HL-60 (cell line): ENCODE data around the gene MRGPRG.

Experiments
- DNase-seq, 2 experiments: peaks; one replicate each; pipeline ENCODE4 v3.0.0-alpha.2; 2010 to 2020; ENCODE audit warnings: low read depth in 1 of 2, low spot score in 1 of 2
- H3K27ac ChIP-seq: fragments of 250-450 bp; sonication (Bioruptor Pico); replicated peaks from 2 replicates; pipeline ENCODE4 v1.5.1; 2020; ENCODE audit warnings: mild to moderate bottlenecking, moderate library complexity
- H3K27me3 ChIP-seq: fragments of 250-450 bp; sonication (Bioruptor Pico); 2 replicates; pipeline ENCODE4 v1.5.1; 2021; ENCODE audit warnings: mild to moderate bottlenecking, moderate library complexity; ENCODE audit not compliant: insufficient read depth, poor library complexity, severe bottlenecking
- H3K4me3 ChIP-seq: replicated peaks from 2 replicates; pipeline ENCODE4 v1.5.1; 2011; ENCODE audit warnings: mild to moderate bottlenecking, control low read depth, low read length; ENCODE audit not compliant: insufficient read depth
- GABPA ChIP-seq: IDR thresholded peaks from 2 replicates; pipeline ENCODE4 v1.6.1; 2012; ENCODE audit warnings: low read depth
- POLR2AphosphoS5 ChIP-seq: IDR thresholded peaks from 2 replicates; pipeline ENCODE4 v1.6.1; 2012; ENCODE audit warnings: low read depth
- SPI1 ChIP-seq: IDR thresholded peaks from 2 replicates; pipeline ENCODE4 v1.6.1; 2012; ENCODE audit warnings: low read depth, mild to moderate bottlenecking, borderline replicate concordance
- TF ChIP-seq, protein P1 (sequence below): IDR thresholded peaks from one replicate; pipeline ENCODE4 v1.5.1; 2011; ENCODE audit warnings: low read length, control low read depth, inconsistent platforms; ENCODE audit not compliant: insufficient read depth
- TF ChIP-seq, protein P2 (sequence below): IDR thresholded peaks from 2 replicates; pipeline ENCODE4 v1.6.1; 2012; ENCODE audit warnings: low read depth; ENCODE audit not compliant: insufficient replicate concordance

Gene MRGPRG

GRCh38 chr11:3214420-3214699 is 4.3 kb downstream of the MRGPRG start:
- no peak for DNase-seq
- no peak overlapping the region for H3K27ac ChIP-seq
- TF ChIP-seq, protein P1, sequence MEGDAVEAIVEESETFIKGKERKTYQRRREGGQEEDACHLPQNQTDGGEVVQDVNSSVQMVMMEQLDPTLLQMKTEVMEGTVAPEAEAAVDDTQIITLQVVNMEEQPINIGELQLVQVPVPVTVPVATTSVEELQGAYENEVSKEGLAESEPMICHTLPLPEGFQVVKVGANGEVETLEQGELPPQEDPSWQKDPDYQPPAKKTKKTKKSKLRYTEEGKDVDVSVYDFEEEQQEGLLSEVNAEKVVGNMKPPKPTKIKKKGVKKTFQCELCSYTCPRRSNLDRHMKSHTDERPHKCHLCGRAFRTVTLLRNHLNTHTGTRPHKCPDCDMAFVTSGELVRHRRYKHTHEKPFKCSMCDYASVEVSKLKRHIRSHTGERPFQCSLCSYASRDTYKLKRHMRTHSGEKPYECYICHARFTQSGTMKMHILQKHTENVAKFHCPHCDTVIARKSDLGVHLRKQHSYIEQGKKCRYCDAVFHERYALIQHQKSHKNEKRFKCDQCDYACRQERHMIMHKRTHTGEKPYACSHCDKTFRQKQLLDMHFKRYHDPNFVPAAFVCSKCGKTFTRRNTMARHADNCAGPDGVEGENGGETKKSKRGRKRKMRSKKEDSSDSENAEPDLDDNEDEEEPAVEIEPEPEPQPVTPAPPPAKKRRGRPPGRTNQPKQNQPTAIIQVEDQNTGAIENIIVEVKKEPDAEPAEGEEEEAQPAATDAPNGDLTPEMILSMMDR: no peak
- no peak for TF ChIP-seq GABPA
- no peak for TF ChIP-seq SPI1
- TF ChIP-seq, protein P2, sequence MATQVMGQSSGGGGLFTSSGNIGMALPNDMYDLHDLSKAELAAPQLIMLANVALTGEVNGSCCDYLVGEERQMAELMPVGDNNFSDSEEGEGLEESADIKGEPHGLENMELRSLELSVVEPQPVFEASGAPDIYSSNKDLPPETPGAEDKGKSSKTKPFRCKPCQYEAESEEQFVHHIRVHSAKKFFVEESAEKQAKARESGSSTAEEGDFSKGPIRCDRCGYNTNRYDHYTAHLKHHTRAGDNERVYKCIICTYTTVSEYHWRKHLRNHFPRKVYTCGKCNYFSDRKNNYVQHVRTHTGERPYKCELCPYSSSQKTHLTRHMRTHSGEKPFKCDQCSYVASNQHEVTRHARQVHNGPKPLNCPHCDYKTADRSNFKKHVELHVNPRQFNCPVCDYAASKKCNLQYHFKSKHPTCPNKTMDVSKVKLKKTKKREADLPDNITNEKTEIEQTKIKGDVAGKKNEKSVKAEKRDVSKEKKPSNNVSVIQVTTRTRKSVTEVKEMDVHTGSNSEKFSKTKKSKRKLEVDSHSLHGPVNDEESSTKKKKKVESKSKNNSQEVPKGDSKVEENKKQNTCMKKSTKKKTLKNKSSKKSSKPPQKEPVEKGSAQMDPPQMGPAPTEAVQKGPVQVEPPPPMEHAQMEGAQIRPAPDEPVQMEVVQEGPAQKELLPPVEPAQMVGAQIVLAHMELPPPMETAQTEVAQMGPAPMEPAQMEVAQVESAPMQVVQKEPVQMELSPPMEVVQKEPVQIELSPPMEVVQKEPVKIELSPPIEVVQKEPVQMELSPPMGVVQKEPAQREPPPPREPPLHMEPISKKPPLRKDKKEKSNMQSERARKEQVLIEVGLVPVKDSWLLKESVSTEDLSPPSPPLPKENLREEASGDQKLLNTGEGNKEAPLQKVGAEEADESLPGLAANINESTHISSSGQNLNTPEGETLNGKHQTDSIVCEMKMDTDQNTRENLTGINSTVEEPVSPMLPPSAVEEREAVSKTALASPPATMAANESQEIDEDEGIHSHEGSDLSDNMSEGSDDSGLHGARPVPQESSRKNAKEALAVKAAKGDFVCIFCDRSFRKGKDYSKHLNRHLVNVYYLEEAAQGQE: no peak
- no peak for TF ChIP-seq POLR2AphosphoS5
- H3K4me3 ChIP-seq: no peak overlapping the region
- H3K27me3 ChIP-seq: peaks cover 2% of the 10 kb centered on the region

- no peak for DNase-seq
- TF ChIP-seq, protein P1: no peak
- TF ChIP-seq, protein P2: no peak
- TF ChIP-seq POLR2AphosphoS5 (no peak), GABPA (no peak), SPI1 (no peak)
- Histone ChIP-seq H3K27me3 (peaks cover 2% of the 10 kb centered on the region), H3K4me3 (no peak overlapping the region), H3K27ac (no peak overlapping the region)
These were observed 4.8 kb downstream of the MRGPRG start for GRCh38 chr11:3213659-3214419.

DNA sequence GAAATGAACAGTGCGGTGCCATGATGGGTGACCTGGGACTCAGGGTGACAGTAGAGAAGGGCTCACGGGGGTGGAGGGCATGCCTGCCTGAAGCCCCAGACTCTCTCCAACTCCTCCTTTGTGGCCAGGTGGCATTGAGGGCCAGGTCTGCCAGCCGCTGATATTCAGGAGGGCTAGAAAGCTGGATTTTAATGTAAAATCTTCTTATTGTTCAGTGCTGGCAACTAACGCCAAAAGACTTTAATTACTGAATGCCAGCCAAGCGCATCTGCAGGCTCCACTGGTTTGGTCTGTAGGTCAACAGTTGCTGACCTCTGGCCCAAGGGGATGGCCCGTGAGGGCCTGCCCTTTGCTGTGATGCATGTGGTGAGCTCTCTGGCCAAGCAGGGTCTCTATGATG is 10.3 kb downstream of the MRGPRG start:
- TF ChIP-seq SPI1: no peak
- TF ChIP-seq GABPA: no peak
- TF ChIP-seq, protein P1: no peak
- TF ChIP-seq POLR2AphosphoS5: no peak
- TF ChIP-seq, protein P2: no peak
- Histone ChIP-seq H3K4me3 (no peak overlapping the region), H3K27me3 (peaks cover 8% of the 10 kb centered on the region), H3K27ac (no peak overlapping the region)
- no peak for DNase-seq
